Measurements from ENCODE around the gene LY9. TPM values are rescaled to one million over a fixed set of nuclear protein-coding genes. Genes with fewer than 3 reads are reported as not detected.

The LY9 gene
- total RNA-seq, 1 experiment from 2014 or later: not detected

DNA sequence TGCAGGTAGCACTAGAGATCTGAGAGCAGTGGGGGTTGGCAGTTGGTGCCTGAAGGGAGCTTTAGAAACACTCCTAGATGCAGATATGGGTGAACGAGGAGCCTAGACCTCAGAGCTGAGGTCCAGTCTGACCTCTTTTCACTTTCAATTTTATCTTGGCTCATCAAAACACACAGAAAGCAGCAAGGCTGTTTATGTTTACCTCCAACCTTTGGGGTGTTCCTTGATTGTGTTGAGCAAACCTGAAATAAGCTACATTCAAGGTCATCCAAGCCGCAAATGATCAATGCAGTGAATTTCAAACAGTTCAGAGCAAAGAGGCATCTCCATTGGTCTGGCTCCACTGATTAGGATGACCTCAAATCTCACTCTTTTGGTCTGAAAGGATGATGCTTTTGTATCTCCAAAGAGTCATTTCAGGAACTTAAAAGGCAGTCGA lies 1.3 kb downstream of the LY9 start:
- no peaks in the 10 kb centered on the region for H3K23me2 ChIP-seq (ENCODE audit: insufficient read length, low read depth, low read length, poor library complexity, severe bottlenecking)
- no peak overlapping the region for H2BK15ac ChIP-seq (ENCODE audit: low read depth, low read length)
- no peak for DNase-seq
- H3K18ac ChIP-seq (ENCODE audit: insufficient read length, low read depth, low read length): no peak overlapping the region
- H3K79me1 ChIP-seq (ENCODE audit: insufficient read depth, low read depth, low read length, poor library complexity, severe bottlenecking): no peaks in the 10 kb centered on the region
- no peak overlapping the region for H2BK20ac ChIP-seq (ENCODE audit: low read depth, low read length, poor library complexity, severe bottlenecking)
- no peak overlapping the region for H3K4me3 Mint-ChIP-seq
- no peak overlapping the region for H3K9ac ChIP-seq (ENCODE audit: extremely low read depth, insufficient read length, low read length)
- no peaks in the 10 kb centered on the region for H3K9me3 Mint-ChIP-seq
- no peak overlapping the region for H3K4me2 ChIP-seq (ENCODE audit: insufficient read depth, insufficient read length, low read length)
- H4K20me1 ChIP-seq (ENCODE audit: control insufficient read depth, insufficient read depth, insufficient read length): no peaks in the 10 kb centered on the region
- H3K79me2 ChIP-seq (ENCODE audit: insufficient read depth, low read length): no peaks in the 10 kb centered on the region
- no peak overlapping the region for H3K4ac ChIP-seq (ENCODE audit: low read depth, low read length)
- H2AK5ac ChIP-seq (ENCODE audit: insufficient read length, low read length): no peak overlapping the region
- H2AFZ ChIP-seq (ENCODE audit: low read length): no peak overlapping the region
- H3K27me3 Mint-ChIP-seq (ENCODE audit: low read depth): peaks cover 3% of the 10 kb centered on the region; the same call in 1 of the 2 replicates
- no peaks in the 10 kb centered on the region for H3K36me3 Mint-ChIP-seq (ENCODE audit: insufficient read depth in 1 of 3, low read depth in 3 of 3)
- H4K5ac ChIP-seq (ENCODE audit: insufficient read length, low read depth, low read length): no peak overlapping the region
- no peak overlapping the region for H4K91ac ChIP-seq (ENCODE audit: insufficient read length, low read depth, low read length)
- no peak overlapping the region for H2BK120ac ChIP-seq (ENCODE audit: low read depth, low read length, poor library complexity, severe bottlenecking)
- WGBS (ENCODE audit: extremely low coverage, insufficient read length, low lambda C conversion rate): no CpG with 5 or more reads among the region's 3 CpGs
- H2BK12ac ChIP-seq (ENCODE audit: insufficient read length, low read depth, low read length): no peak overlapping the region
- H3K27ac Mint-ChIP-seq: no peak overlapping the region
- TF ChIP-seq, protein P1, sequence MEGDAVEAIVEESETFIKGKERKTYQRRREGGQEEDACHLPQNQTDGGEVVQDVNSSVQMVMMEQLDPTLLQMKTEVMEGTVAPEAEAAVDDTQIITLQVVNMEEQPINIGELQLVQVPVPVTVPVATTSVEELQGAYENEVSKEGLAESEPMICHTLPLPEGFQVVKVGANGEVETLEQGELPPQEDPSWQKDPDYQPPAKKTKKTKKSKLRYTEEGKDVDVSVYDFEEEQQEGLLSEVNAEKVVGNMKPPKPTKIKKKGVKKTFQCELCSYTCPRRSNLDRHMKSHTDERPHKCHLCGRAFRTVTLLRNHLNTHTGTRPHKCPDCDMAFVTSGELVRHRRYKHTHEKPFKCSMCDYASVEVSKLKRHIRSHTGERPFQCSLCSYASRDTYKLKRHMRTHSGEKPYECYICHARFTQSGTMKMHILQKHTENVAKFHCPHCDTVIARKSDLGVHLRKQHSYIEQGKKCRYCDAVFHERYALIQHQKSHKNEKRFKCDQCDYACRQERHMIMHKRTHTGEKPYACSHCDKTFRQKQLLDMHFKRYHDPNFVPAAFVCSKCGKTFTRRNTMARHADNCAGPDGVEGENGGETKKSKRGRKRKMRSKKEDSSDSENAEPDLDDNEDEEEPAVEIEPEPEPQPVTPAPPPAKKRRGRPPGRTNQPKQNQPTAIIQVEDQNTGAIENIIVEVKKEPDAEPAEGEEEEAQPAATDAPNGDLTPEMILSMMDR (conservative IDR thresholded peaks at IDR 0.05): no peak
- no peaks in the 10 kb centered on the region for H3K4me1 Mint-ChIP-seq
- H3K27me3 ChIP-seq (ENCODE audit: insufficient read depth, low read length): no peaks in the 10 kb centered on the region
- no peak overlapping the region for H3T11ph ChIP-seq (ENCODE audit: low read length)
- no peak overlapping the region for H3K56ac ChIP-seq (ENCODE audit: insufficient read length, low read depth, low read length)
- H3K23ac ChIP-seq (ENCODE audit: insufficient read length, low read depth, low read length): no peak overlapping the region
- no peaks in the 10 kb centered on the region for H3K9me3 ChIP-seq (ENCODE audit: control insufficient read depth, low read depth, low read length)
- H3K4me1 ChIP-seq (ENCODE audit: insufficient read depth, low read length): no peaks in the 10 kb centered on the region
- no peak overlapping the region for H3K14ac ChIP-seq (ENCODE audit: insufficient read depth, low read length)
- H2BK5ac ChIP-seq (ENCODE audit: insufficient read length, low read length): no peak overlapping the region
- no peak overlapping the region for H4K8ac ChIP-seq (replicated peaks; ENCODE audit: insufficient read length, low read depth, low read length)
- no peak overlapping the region for H3K27ac ChIP-seq (ENCODE audit: insufficient read length, low read depth, low read length)
